ENCODE measurements around the gene TNIK.

DNA sequence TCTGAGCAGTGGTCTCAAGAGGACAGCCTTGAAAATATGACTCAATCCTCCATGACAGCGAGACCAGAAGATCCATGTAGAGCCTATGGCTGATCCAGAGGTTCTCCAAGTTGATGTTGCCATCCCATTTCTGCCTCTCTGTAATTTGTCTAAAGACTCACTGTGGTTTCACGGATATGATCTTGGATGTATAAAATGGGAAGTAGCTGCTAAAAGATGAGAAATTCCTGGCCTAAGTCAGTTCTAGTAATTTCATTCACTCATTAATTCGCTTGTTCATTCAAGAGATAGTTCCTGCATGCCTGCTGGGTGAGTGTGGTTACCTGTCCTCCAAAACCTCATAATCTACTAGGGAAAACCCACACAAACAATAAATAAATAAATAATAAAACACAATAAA is 145.9 kb downstream of the TNIK start:
- TF ChIP-seq MYC (IDR thresholded peaks at IDR 0.05; ENCODE audit: low read depth, low read length) (no peak), POLR2A (IDR thresholded peaks at IDR 0.05; ENCODE audit: extremely low read depth, insufficient read length) (no peak)

Measured in NB4 (cell line).